Panc1 (cell line): Measurements from ENCODE around the gene DNMT3L. TPM values are rescaled to one million over a fixed set of nuclear protein-coding genes. Genes with fewer than 3 reads are reported as not detected.
A peak's percentile ranks its signal among the peaks of the same experiment; 100 is the strongest.

Experiments used
- ATAC-seq: fragments of 200-7000 bp; cut with Tn5 transposase; 2 replicates; pipeline ENCODE4 v1.9.1; 2020; ENCODE audit warnings: mild to moderate bottlenecking, moderate library complexity
- BruUV-seq: library from RNA; stranded (reverse); fragments of 400-500 nt; replicated peaks from 2 replicates; lab custom pipeline; 2021; lab: Mats Ljungman, UMichigan
- CTCF ChIA-PET: fragments of 300-600 bp; sonication (Branson Sonifier 250); formaldehyde crosslinking; loops from one replicate; lab custom pipeline; 2022; ENCODE audit warnings: antibody characterized with exemption; lab: Charles Lee
- POLR2A ChIA-PET: fragments of 300-600 bp; sonication (Branson Sonifier 250); formaldehyde crosslinking; loops from one replicate; lab custom pipeline; 2022; ENCODE audit warnings: antibody characterized with exemption; lab: Charles Lee
- DNase-seq: peaks from one replicate; pipeline ENCODE4 v3.0.0-alpha.2; 2010; ENCODE audit warnings: low read depth, low spot score
- H3K27ac ChIP-seq: 2 replicates; pipeline ENCODE4 v1.5.1; 2011; ENCODE audit warnings: mild to moderate bottlenecking, low read length, inconsistent platforms
- H3K27me3 ChIP-seq: fragments of 200-500 bp; sonication (Bioruptor generic); 2 replicates; pipeline ENCODE4 v1.6.0; 2014; ENCODE audit warnings: low read length, inconsistent platforms; ENCODE audit not compliant: control insufficient read depth, insufficient read depth
- H3K36me3 ChIP-seq: fragments of 200-500 bp; sonication (Bioruptor generic); 2 replicates; pipeline ENCODE4 v1.5.1; 2014; ENCODE audit warnings: inconsistent platforms, mild to moderate bottlenecking, low read length, moderate library complexity; ENCODE audit not compliant: control insufficient read depth, insufficient read depth
- H3K4me1 ChIP-seq: 2 replicates; pipeline ENCODE4 v1.5.1; 2011; ENCODE audit warnings: inconsistent platforms, mild to moderate bottlenecking, low read length, moderate library complexity; ENCODE audit not compliant: control insufficient read depth, insufficient read depth
- H3K4me3 ChIP-seq, 2 experiments: 2 replicates each; pipeline ENCODE4 v1.5.1; 2011 to 2012; ENCODE audit warnings: low read depth in 2 of 2, low read length in 2 of 2, mild to moderate bottlenecking in 2 of 2, inconsistent platforms in 1 of 2, moderate library complexity in 1 of 2
- H3K9me3 ChIP-seq: fragments of 200-500 bp; sonication (Bioruptor generic); 2 replicates; pipeline ENCODE4 v1.5.1; 2014; ENCODE audit warnings: low read depth, mild to moderate bottlenecking, inconsistent platforms, low read length, moderate library complexity; ENCODE audit not compliant: control insufficient read depth, insufficient read depth
- CTCF ChIP-seq: fragments of 450-650 bp; IDR thresholded peaks from 2 replicates; pipeline ENCODE4 v1.5.1; 2017; ENCODE audit warnings: mild to moderate bottlenecking
- POLR2AphosphoS5 ChIP-seq: IDR thresholded peaks from 2 replicates; pipeline ENCODE4 v1.6.1; 2012; ENCODE audit warnings: mild to moderate bottlenecking, low read depth, low read length, moderate library complexity
- SIN3A ChIP-seq: IDR thresholded peaks from 2 replicates; pipeline ENCODE4 v1.6.1; 2012; ENCODE audit warnings: low read depth, mild to moderate bottlenecking, low read length, moderate library complexity, borderline replicate concordance; ENCODE audit not compliant: insufficient read depth
- TCF7L2 ChIP-seq: IDR thresholded peaks from 2 replicates; pipeline ENCODE4 v1.6.1; 2011; ENCODE audit warnings: mild to moderate bottlenecking, low read depth, low read length, inconsistent platforms
- in situ Hi-C: cut with HindIII; loops from 2 replicates; pipeline ENCODE4 v1.10.0; 2016; ENCODE audit warnings: low sequenced_read_pairs, low pct_unique_long_range_greater_than_20kb
- intact Hi-C: fragments of 100-400 bp; cut with micrococcal nuclease; formaldehyde crosslinking; loops from one replicate; pipeline ENCODE4 v1.10.0; 2022; ENCODE audit not compliant: unreplicated experiment
- total RNA-seq: library from RNA; stranded (reverse); gene quantifications from one replicate; pipeline ENCODE4 v1.2.1, GENCODE V29; 2021; ENCODE audit not compliant: unreplicated experiment
- TF ChIP-seq, protein P1 (sequence below), 2 experiments: IDR thresholded peaks; 2 replicates each; pipeline ENCODE4 v1.6.1; 2011 to 2012; ENCODE audit warnings: low read depth in 2 of 2, control low read depth in 1 of 2, low read length in 1 of 2, mild to moderate bottlenecking in 1 of 2, moderate library complexity in 1 of 2; ENCODE audit not compliant: insufficient read depth in 1 of 2

Gene DNMT3L
- total RNA-seq, 1 experiment from 2014 or later: not detected

- ChIA-PET CTCF (interaction anchor here (0.6 to 1.1 kb wide), 2 partner anchors 13 to 29 kb away, joined by 4 read pairs; no protein-coding TSS in a partner anchor), POLR2A (interaction anchor here (0.8 kb wide), 1 partner anchor 205 kb away, joined by 3 read pairs; no protein-coding TSS in a partner anchor)
- no TSS peak for BruUV-seq
- ATAC-seq: peak; percentile 70
- in situ Hi-C loops: no loop called here
- Histone ChIP-seq H3K27me3 (no peaks in the 10 kb centered on the region), H3K27ac (no peak overlapping the region), H3K4me1 (peaks cover 26% of the 10 kb centered on the region), H3K36me3 (no peaks in the 10 kb centered on the region; the same call in 1 of the 2 replicates), H3K9me3 (no peaks in the 10 kb centered on the region), H3K4me3 (no peak overlapping the region)
- DNase-seq: peak; percentile 42
- TF ChIP-seq CTCF: peak; percentile 82
- TF ChIP-seq TCF7L2: no peak
- intact Hi-C loops: no loop called here
Observed at GRCh38 chr21:44297525-44298290, 36.0 kb upstream of the DNMT3L start.

GRCh38 chr21:44296916-44297315, 35.2 kb upstream of the DNMT3L start:
- no peaks in the 10 kb centered on the region for H3K27me3 ChIP-seq
- ChIA-PET POLR2A (no interaction called here), CTCF (interaction anchor here (1.1 kb wide), 1 partner anchor 12 kb away, joined by 4 read pairs; no protein-coding TSS in a partner anchor)
- intact Hi-C loops: no loop called here
- no peak for TF ChIP-seq TCF7L2
- no peaks in the 10 kb centered on the region; the same call in 1 of the 2 replicates for H3K36me3 ChIP-seq
- DNase-seq (no peak), ATAC-seq (no peak)
- peaks cover 26% of the 10 kb centered on the region for H3K4me1 ChIP-seq
- H3K4me3 ChIP-seq: no peak overlapping the region
- in situ Hi-C loops: no loop called here
- no peaks in the 10 kb centered on the region for H3K9me3 ChIP-seq
- BruUV-seq: no TSS peak
- H3K27ac ChIP-seq: no peak overlapping the region

- TF ChIP-seq POLR2AphosphoS5: no peak
- no peak for TF ChIP-seq SIN3A
- TF ChIP-seq TCF7L2: no peak
- no peak for TF ChIP-seq CTCF
- TF ChIP-seq, protein P1, sequence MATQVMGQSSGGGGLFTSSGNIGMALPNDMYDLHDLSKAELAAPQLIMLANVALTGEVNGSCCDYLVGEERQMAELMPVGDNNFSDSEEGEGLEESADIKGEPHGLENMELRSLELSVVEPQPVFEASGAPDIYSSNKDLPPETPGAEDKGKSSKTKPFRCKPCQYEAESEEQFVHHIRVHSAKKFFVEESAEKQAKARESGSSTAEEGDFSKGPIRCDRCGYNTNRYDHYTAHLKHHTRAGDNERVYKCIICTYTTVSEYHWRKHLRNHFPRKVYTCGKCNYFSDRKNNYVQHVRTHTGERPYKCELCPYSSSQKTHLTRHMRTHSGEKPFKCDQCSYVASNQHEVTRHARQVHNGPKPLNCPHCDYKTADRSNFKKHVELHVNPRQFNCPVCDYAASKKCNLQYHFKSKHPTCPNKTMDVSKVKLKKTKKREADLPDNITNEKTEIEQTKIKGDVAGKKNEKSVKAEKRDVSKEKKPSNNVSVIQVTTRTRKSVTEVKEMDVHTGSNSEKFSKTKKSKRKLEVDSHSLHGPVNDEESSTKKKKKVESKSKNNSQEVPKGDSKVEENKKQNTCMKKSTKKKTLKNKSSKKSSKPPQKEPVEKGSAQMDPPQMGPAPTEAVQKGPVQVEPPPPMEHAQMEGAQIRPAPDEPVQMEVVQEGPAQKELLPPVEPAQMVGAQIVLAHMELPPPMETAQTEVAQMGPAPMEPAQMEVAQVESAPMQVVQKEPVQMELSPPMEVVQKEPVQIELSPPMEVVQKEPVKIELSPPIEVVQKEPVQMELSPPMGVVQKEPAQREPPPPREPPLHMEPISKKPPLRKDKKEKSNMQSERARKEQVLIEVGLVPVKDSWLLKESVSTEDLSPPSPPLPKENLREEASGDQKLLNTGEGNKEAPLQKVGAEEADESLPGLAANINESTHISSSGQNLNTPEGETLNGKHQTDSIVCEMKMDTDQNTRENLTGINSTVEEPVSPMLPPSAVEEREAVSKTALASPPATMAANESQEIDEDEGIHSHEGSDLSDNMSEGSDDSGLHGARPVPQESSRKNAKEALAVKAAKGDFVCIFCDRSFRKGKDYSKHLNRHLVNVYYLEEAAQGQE (IDR thresholded peaks at IDR 0.05; ENCODE audit: insufficient read depth in 1 of 2, low read depth in 2 of 2, low read length in 1 of 2): no peak
- CTCF ChIA-PET: no interaction called here
- intact Hi-C loops: no loop called here
- no TSS peak for BruUV-seq
- ATAC-seq (no peak), DNase-seq (no peak)
- Histone ChIP-seq H3K4me1 (peaks cover 21% of the 10 kb centered on the region), H3K27ac (no peak overlapping the region), H3K27me3 (no peaks in the 10 kb centered on the region), H3K36me3 (no peaks in the 10 kb centered on the region; the same call in 1 of the 2 replicates), H3K9me3 (no peaks in the 10 kb centered on the region), H3K4me3 (no peak overlapping the region)
- POLR2A ChIA-PET: no interaction called here
- in situ Hi-C loops: no loop called here
Observed at GRCh38 chr21:44296103-44296519, 34.4 kb upstream of the DNMT3L start.
